HL-60 (cell line): ENCODE data around the gene THSD7A.

ENCODE experiments used
- DNase-seq, 2 experiments: peaks; one replicate each; pipeline ENCODE4 v3.0.0-alpha.2; 2010 to 2020; ENCODE audit warnings: low read depth in 1 of 2, low spot score in 1 of 2
- H3K27ac ChIP-seq: fragments of 250-450 bp; sonication (Bioruptor Pico); replicated peaks from 2 replicates; pipeline ENCODE4 v1.5.1; 2020; ENCODE audit warnings: mild to moderate bottlenecking, moderate library complexity
- H3K27me3 ChIP-seq: fragments of 250-450 bp; sonication (Bioruptor Pico); 2 replicates; pipeline ENCODE4 v1.5.1; 2021; ENCODE audit warnings: mild to moderate bottlenecking, moderate library complexity; ENCODE audit not compliant: insufficient read depth, poor library complexity, severe bottlenecking
- H3K4me3 ChIP-seq: replicated peaks from 2 replicates; pipeline ENCODE4 v1.5.1; 2011; ENCODE audit warnings: mild to moderate bottlenecking, control low read depth, low read length; ENCODE audit not compliant: insufficient read depth
- GABPA ChIP-seq: IDR thresholded peaks from 2 replicates; pipeline ENCODE4 v1.6.1; 2012; ENCODE audit warnings: low read depth
- POLR2AphosphoS5 ChIP-seq: IDR thresholded peaks from 2 replicates; pipeline ENCODE4 v1.6.1; 2012; ENCODE audit warnings: low read depth
- SPI1 ChIP-seq: IDR thresholded peaks from 2 replicates; pipeline ENCODE4 v1.6.1; 2012; ENCODE audit warnings: low read depth, mild to moderate bottlenecking, borderline replicate concordance
- TF ChIP-seq, protein P1 (sequence below): IDR thresholded peaks from one replicate; pipeline ENCODE4 v1.5.1; 2011; ENCODE audit warnings: low read length, control low read depth, inconsistent platforms; ENCODE audit not compliant: insufficient read depth
- TF ChIP-seq, protein P2 (sequence below): IDR thresholded peaks from 2 replicates; pipeline ENCODE4 v1.6.1; 2012; ENCODE audit warnings: low read depth; ENCODE audit not compliant: insufficient replicate concordance

THSD7A gene

DNA sequence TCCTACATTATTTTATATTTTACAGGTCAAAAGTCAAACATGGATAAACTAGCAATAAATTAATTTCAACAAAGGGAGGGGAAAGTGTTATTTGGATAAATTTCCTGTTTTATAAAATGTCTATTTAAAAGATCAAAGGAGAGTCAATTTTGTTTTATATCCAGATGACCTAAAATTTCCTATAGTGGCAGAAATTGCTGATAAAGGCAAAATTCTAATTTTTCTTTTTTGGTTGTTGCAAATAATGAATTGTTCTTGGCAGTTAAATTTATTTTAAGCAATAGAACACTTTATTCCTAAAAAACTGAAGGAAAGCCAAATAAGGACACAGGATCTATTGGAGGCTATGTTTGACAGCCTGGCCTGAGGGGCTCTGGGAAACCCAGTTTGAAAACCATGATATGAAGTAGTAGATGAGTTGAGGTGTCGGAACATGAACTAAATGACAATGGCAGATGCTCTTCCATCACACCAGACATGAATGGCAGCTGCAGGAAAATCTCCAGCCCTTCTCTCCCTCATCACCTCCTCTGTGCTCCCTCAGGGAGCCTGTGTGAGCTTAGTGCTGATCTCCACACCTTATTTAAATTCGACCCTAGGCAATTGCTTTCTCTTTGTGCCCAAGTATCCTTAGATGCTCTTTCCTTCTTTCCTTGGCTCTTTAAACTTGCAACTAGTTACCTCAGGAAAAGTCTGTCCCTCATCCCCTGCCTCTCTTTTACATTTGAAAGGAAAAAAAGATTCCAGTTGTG is 395.0 kb downstream of the THSD7A start:
- H3K27me3 ChIP-seq, result no peaks in the 10 kb centered on the region
- TF ChIP-seq, protein P1, sequence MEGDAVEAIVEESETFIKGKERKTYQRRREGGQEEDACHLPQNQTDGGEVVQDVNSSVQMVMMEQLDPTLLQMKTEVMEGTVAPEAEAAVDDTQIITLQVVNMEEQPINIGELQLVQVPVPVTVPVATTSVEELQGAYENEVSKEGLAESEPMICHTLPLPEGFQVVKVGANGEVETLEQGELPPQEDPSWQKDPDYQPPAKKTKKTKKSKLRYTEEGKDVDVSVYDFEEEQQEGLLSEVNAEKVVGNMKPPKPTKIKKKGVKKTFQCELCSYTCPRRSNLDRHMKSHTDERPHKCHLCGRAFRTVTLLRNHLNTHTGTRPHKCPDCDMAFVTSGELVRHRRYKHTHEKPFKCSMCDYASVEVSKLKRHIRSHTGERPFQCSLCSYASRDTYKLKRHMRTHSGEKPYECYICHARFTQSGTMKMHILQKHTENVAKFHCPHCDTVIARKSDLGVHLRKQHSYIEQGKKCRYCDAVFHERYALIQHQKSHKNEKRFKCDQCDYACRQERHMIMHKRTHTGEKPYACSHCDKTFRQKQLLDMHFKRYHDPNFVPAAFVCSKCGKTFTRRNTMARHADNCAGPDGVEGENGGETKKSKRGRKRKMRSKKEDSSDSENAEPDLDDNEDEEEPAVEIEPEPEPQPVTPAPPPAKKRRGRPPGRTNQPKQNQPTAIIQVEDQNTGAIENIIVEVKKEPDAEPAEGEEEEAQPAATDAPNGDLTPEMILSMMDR, result no peak
- TF ChIP-seq POLR2AphosphoS5 (no peak), SPI1 (no peak), GABPA (no peak)
- TF ChIP-seq, protein P2, sequence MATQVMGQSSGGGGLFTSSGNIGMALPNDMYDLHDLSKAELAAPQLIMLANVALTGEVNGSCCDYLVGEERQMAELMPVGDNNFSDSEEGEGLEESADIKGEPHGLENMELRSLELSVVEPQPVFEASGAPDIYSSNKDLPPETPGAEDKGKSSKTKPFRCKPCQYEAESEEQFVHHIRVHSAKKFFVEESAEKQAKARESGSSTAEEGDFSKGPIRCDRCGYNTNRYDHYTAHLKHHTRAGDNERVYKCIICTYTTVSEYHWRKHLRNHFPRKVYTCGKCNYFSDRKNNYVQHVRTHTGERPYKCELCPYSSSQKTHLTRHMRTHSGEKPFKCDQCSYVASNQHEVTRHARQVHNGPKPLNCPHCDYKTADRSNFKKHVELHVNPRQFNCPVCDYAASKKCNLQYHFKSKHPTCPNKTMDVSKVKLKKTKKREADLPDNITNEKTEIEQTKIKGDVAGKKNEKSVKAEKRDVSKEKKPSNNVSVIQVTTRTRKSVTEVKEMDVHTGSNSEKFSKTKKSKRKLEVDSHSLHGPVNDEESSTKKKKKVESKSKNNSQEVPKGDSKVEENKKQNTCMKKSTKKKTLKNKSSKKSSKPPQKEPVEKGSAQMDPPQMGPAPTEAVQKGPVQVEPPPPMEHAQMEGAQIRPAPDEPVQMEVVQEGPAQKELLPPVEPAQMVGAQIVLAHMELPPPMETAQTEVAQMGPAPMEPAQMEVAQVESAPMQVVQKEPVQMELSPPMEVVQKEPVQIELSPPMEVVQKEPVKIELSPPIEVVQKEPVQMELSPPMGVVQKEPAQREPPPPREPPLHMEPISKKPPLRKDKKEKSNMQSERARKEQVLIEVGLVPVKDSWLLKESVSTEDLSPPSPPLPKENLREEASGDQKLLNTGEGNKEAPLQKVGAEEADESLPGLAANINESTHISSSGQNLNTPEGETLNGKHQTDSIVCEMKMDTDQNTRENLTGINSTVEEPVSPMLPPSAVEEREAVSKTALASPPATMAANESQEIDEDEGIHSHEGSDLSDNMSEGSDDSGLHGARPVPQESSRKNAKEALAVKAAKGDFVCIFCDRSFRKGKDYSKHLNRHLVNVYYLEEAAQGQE, result no peak
- no peak overlapping the region for H3K4me3 ChIP-seq
- no peak overlapping the region for H3K27ac ChIP-seq
- DNase-seq, result no peak

DNA sequence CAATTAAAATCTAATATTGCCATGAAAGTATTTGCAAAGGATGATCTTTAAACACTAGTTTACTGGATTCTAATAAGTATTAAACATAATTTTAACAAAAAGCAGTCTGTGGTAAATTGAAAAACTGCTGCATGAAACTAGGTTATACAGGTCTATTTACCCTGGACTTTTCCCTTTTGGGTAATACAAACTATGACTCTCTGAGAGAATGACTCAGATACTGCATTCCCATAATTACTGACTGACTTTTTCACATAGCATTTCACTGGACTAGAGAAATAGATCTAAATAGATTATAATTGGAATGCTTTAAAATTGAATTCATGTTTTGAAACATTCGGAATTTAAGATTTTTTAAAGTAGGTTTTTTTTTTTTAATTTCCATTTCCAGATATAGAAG is 395.7 kb downstream of the THSD7A start:
- DNase-seq, result no peak
- H3K27ac ChIP-seq, result no peak overlapping the region
- no peak for TF ChIP-seq GABPA
- H3K4me3 ChIP-seq, result no peak overlapping the region
- no peaks in the 10 kb centered on the region for H3K27me3 ChIP-seq

DNA sequence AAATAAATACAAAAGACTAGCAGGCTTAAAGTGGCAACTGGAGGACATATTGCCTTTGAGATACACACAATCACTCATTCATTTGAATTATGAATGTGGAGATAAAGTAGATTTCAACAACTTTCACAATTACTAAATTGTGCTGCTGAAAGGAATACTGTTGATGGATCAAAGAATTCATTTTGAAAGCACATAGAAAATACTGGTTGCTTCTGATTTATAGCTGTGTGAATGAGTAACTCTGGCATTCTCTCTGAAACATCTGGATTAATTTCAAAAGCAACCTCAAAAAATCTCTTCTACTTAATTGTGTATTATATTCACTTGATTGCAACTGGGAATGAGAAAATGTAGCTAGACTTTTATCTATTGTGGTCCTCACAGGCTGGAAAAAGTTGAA is 397.6 kb downstream of the THSD7A start:
- H3K27ac ChIP-seq, result no peak overlapping the region
- no peak overlapping the region for H3K4me3 ChIP-seq
- H3K27me3 ChIP-seq, result no peaks in the 10 kb centered on the region
- no peak for TF ChIP-seq GABPA
- no peak for DNase-seq

DNA sequence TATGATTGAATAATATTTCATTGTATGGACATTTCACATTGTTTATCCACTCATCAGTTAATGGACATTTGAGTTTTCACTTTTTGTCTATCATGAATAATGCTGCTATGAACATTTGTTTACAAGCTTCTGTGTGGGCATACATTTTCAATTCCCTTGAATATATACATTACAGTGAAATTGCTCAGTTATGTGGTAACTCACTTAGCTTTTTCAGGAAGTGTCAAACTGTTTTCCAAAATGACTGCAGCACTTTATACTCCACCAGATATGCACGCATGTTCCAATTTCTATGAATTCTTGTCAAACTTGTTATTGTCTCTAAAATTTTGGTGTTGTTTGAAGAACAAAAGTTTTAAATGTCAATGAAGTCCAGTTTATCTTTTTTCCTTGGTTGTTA is 401.2 kb downstream of the THSD7A start:
- Histone ChIP-seq H3K27me3 (no peaks in the 10 kb centered on the region), H3K27ac (peak overlapping the region; percentile 33), H3K4me3 (no peak overlapping the region)
- no peak for DNase-seq
- TF ChIP-seq, protein P1, result no peak
- TF ChIP-seq POLR2AphosphoS5 (no peak), SPI1 (peak; percentile 49; the same call in 1 of the 2 replicates)

DNA sequence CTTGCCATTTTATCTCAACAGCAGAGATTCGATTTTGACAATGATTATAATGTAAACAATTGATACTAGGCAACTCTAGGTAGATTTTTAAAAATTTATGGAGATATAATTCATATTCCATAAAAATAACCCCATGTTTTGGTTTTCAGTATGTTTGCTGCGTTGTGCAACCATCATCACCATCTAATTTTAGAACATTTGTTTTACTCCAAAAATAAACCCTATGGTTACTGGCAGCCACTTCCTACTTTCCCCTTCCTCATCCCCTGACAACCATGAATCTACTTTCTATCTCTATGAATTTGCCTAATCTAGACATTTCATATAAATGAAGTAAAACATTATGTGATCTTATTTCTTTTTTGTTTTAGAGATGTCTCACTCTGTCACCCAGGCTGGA is 401.9 kb downstream of the THSD7A start:
- DNase-seq, result peak in 1 of 2 experiments; percentile 12

More for the DNA sequence above, 401.9 kb downstream of the THSD7A start:
- Histone ChIP-seq H3K27ac (peak overlapping the region; percentile 33), H3K27me3 (no peaks in the 10 kb centered on the region), H3K4me3 (no peak overlapping the region)
- TF ChIP-seq SPI1, result peak; percentile 90
- TF ChIP-seq, protein P1, result no peak
